Muscle of arm (tissue), 12 donors: ENCODE measurements around the gene CCDC30. TPM values are rescaled to one million over a fixed set of nuclear protein-coding genes. Genes with fewer than 3 reads are reported as not detected.
"Not testable (repeated sequence)": the region's sequence is repeated elsewhere in the genome, so short reads cannot be mapped to it uniquely, and the experiment has no call there.

Experiments used
- DNase-seq: peaks from one replicate; pipeline ENCODE4 v3.0.0-alpha.2; 2013
- polyA plus RNA-seq, 12 donors: library from polyadenylated mRNA; unstranded; fragments of 120-200 nt; gene quantifications; one replicate each; pipeline ENCODE4 v1.2.1, GENCODE V29; 2013; ENCODE audit not compliant: insufficient read length in 12 of 12

Gene CCDC30
- polyA plus RNA-seq, 12 donors = 1.6 to 7.2 (median 2.7) TPM; not detected in 1

- DNase-seq = no peak
These were observed 13.8 kb upstream of the CCDC30 start for GRCh38 chr1:42449256-42449655.

DNA sequence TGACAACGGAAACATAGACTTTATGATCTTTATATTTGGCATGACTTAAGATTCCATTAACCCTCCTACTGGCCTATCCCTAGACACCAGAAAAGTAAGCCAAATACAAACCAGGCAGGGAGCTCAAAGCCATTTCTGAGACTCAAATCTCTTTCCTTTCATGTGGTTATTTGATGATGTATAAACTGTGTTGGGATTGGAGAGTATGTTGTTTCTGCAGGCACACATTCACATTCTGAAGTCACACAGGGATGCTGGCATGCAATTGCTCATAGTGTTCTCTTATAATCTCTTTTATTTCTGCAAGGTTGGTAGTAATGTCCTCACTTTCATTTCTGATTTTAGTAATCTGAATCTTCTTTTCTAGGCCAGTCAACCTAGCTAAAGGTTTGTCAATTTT is 13.0 kb upstream of the CCDC30 start:
- no peak for DNase-seq

- no peak for DNase-seq
These were observed 9.7 kb upstream of the CCDC30 start for GRCh38 chr1:42453386-42453785.

- DNase-seq = no peak
These were observed 8.7 kb upstream of the CCDC30 start for GRCh38 chr1:42454403-42454802.

GRCh38 chr1:42456010-42456753 is 6.9 kb upstream of the CCDC30 start, which contains the start of the genes PPCS and ZMYND12:
TSS of gene PPCS (plus strand) at chr1:42456543. CDS start at chr1:42456566, 23 bp downstream.
TSS of gene ZMYND12 (minus strand) at chr1:42456022. CDS start at chr1:42455997, 25 bp downstream.
- peak; percentile 91 for DNase-seq

DNA sequence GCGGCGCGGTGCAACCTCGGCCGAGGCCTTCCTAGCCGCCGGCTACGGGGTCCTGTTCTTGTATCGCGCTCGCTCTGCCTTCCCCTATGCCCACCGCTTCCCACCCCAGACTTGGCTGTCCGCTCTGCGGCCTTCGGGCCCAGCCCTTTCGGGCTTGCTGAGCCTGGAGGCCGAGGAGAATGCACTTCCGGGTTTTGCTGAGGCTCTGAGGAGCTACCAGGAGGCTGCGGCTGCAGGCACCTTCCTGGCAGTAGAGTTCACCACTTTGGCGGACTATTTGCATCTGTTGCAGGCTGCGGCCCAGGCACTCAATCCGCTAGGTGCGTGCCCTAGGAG is 6.4 kb upstream of the CCDC30 start:
- DNase-seq = peak; percentile 57

DNA sequence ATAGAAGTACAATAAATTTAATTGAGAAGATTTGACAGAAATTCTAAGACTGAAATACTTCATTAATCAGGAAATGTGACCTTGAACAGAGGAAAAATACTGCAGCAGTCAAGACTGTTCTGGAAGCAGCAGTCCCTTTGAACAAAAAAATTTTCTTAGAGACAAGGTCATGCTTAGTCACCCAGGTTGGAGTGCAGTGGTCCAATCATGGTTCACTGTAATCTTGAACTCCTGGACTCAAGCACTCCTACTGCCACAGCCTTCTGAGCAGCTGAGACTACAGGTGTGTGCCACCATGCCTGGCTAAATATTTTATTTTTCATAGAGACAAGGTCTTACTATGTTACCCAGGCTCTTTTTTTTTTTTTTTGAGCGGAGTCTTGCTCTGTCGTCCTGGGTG is 1.9 kb upstream of the CCDC30 start:
- no peak for DNase-seq

DNA sequence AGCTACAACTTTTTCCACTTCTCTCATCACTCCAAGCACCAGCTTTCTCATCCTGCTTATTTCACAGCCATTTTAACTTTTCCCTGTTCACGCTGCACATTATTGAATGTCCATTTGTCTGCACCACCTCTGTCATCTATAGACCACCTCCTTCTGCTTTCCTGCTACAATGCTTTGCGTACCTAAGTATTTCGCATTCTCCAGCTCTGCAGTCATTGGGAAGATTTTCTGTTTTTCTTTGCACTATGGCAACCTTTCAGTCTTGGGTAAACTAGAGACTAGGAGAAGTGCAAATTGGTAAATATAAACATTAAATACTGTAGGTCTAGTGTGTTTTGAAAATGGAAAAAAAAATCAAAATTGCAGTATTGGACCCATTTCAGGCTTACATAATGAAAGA is 835 bp downstream of the CCDC30 start:
- DNase-seq = no peak

GRCh38 chr1:42466030-42466429 is 2.9 kb downstream of the CCDC30 start:
- no peak for DNase-seq

- DNase-seq = no peak
These were observed 6.6 kb downstream of the CCDC30 start for GRCh38 chr1:42469727-42470126.

DNA sequence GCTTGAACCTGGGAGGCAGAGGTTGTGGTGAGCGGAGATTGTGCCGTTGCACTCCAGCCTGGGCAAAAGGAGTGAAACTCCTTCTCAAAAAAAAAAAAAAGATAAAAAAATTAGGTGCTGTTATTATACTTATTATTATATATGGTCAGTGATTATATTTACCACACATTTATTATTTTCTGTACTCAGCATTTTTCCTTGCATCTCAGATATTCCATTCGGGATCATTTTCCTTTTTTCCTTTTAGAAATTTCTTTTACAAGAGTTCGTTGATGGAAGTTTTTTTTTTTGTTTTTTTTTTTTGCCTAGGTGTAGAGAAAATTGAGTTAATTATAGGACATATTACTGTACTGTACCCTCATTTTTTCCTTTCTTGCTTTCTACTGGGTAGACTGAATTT is 13.5 kb downstream of the CCDC30 start:
- no peak for DNase-seq

DNA sequence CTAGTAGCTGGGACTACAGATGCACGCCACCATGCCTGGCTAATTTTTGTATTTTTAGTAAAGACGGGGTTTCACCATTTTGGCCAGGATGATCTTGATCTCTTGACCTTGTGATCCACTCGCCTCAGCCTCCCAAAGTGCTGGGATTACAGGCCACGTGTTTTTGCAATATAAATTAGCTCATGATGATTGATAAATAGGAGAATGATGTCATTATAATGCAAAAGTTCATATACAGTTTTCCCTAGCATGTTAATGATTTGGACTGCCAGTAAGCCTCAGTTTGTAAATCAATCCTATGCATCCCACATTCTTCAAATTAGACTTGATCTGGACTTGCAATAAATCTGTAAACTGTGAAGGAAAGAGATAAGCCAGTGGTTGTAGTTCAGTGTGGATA is 14.3 kb downstream of the CCDC30 start:
- not testable (repeated sequence) for DNase-seq

DNA sequence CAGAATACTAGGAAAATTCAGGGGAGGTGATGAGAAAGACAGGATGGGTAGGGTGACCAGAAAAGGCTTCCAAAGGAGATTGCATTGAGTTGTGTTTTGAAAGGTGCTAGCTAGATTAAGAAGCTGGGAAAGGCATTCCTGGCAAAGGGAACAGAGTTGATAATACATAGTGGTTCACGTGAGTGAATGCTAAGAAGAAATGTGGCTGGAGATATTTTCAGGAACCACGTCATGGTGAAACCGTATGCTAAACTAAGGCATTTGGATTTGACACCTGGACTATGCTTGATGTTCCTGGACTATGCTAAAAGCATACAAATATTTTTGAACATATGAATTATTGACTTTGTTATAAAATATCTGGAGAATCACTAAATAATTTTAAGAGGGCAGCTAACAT is 14.7 kb downstream of the CCDC30 start:
- DNase-seq = no peak

- no peak for DNase-seq
These were observed 16.5 kb downstream of the CCDC30 start for GRCh38 chr1:42479621-42480020.

- no peak for DNase-seq
These were observed 17.8 kb downstream of the CCDC30 start for GRCh38 chr1:42480921-42481320.

DNA sequence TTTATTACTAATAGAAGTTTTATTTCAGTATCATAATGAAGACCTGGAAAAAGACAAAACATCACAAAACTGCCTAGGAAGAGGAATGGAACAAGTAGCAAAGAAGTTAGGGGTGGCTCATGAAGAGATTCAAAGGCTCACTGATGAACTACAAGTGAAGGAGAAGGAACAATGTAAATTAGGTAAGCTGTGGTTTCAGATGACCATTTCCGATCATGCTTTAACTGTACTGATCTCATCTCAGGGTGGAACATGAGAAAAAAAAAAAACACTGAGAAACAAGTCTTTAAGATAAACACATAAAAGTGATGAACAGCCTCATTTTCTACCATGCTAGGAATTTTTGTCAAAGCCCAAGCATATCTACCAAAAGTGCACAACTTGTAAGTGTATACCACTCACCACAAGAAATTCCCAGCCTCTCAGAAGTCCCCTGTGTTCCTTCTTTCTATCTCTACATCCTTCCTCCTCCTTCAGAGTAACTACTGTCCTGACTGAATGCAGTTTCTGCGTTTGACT is 19.6 kb downstream of the CCDC30 start:
- no peak for DNase-seq

DNA sequence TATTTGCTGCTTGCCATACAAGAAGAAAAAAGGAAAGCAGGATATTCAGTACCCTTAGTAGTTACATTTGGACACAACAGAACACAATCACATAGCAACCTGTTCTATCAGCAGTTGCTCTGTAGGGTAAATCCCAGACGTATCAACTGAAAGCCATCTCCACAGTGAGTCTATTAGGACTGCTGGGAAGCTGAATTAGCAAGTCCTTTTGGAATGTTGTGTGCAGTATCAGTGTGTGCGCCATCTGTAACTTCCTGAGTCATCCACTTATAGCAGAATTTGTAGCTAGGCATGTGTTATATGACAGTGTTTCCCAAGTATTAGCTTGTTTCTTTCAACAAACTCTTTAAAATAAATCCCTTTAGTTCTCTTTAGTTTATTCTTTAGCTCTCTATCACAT is 21.3 kb downstream of the CCDC30 start:
- no peak for DNase-seq

GRCh38 chr1:42490237-42490636 is 27.2 kb downstream of the CCDC30 start:
- DNase-seq = no peak

DNA sequence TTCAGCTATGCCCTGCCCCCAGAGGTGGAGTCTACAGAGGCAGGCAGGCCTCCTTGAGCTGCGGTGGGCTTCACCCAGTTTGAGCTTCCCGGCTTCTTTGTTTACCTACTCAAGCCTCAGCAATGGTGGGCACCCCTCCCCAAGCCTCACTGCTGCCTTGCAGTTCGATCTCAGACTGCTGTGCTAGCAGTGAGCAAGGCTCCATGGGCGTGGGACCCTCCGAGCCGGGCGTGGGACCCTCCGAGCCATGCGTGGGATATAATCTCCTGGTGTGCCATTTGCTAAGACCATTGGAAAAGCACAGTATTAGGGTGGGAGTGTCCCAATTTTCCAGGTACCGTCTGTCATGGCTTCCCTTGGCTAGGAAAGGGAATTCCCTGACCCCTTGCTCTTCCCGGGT is 38.9 kb downstream of the CCDC30 start:
- DNase-seq = not testable (repeated sequence)

GRCh38 chr1:42504535-42505128 is 41.5 kb downstream of the CCDC30 start:
- DNase-seq = no peak

DNA sequence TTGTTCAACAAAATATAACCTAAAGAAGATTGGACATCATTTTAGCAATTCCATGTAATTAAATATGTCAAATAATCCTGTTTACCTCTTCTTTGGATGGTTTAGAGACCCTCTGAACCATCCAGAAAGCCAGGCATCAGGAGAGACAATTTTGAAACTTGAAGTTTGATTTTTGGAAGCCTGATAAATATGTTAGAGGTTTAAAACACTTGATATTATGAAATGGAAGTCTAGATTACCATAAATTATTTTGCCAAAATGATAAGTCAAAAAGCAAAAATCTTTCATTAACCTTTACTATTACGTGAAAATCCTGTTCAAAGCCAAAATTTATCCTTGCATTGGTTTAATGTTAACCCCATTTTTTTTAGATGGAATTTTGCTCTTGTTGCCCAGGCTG is 43.5 kb downstream of the CCDC30 start:
- no peak for DNase-seq

GRCh38 chr1:42511581-42512155 is 48.6 kb downstream of the CCDC30 start:
- not testable (repeated sequence) for DNase-seq

DNA sequence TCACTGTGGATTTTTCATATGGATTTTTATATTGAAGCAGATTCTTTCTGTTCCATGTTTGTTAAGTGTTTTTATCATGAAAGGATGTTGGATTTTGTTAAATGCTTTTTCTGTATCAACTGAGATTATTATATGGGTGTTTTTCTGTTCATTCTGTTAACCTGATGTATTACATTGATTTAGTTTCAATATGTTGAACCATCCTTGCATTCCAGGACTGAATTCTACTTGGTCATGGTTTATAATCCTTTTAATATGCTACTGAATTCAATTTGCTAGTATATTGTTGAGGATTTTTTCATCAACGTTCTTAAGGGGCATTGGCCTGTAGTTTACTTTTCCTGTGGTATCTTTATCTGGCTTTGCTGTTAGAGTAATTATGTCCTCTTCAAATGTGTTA is 55.8 kb downstream of the CCDC30 start:
- DNase-seq = no peak
